ENCODE measurements around the gene SLC13A3. TPM values are rescaled to one million over a fixed set of nuclear protein-coding genes. Genes with fewer than 3 reads are reported as not detected.

The SLC13A3 gene
- polyA plus RNA-seq, 2 of the 4 experiments (the other 2 are of a cell fraction): 0.19 TPM; not detected in 1

GRCh38 chr20:46638898-46639274 lies 12.4 kb downstream of the SLC13A3 start:
- no peak for TF ChIP-seq ZSCAN20 (CRISPR knock-in tag; IDR thresholded peaks at IDR 0.05)
- TF ChIP-seq CEBPB (IDR thresholded peaks at IDR 0.05): no peak
- TF ChIP-seq CBX8 (IDR thresholded peaks at IDR 0.05): no peak
- TF ChIP-seq ZFP36 (IDR thresholded peaks at IDR 0.05; ENCODE audit: borderline replicate concordance, partially characterized antibody): no peak
- no peak for TF ChIP-seq SREBF2 (IDR thresholded peaks at IDR 0.05)
- TF ChIP-seq JUNB (IDR thresholded peaks at IDR 0.05): no peak
- no peak for TF ChIP-seq EP300 (IDR thresholded peaks at IDR 0.05)
- no peak for TF ChIP-seq RCOR1 (IDR thresholded peaks at IDR 0.05; ENCODE audit: low read depth, low read length)
- TF ChIP-seq RFX5 (IDR thresholded peaks at IDR 0.05): no peak
- no peak for TF ChIP-seq KDM1A (IDR thresholded peaks at IDR 0.05; ENCODE audit: low read depth)
- no peak for TF ChIP-seq POLR2AphosphoS2 (conservative IDR thresholded peaks at IDR 0.05; ENCODE audit: low read length)
- TF ChIP-seq CBX2 (IDR thresholded peaks at IDR 0.05; ENCODE audit: borderline replicate concordance, low read depth): no peak

DNA sequence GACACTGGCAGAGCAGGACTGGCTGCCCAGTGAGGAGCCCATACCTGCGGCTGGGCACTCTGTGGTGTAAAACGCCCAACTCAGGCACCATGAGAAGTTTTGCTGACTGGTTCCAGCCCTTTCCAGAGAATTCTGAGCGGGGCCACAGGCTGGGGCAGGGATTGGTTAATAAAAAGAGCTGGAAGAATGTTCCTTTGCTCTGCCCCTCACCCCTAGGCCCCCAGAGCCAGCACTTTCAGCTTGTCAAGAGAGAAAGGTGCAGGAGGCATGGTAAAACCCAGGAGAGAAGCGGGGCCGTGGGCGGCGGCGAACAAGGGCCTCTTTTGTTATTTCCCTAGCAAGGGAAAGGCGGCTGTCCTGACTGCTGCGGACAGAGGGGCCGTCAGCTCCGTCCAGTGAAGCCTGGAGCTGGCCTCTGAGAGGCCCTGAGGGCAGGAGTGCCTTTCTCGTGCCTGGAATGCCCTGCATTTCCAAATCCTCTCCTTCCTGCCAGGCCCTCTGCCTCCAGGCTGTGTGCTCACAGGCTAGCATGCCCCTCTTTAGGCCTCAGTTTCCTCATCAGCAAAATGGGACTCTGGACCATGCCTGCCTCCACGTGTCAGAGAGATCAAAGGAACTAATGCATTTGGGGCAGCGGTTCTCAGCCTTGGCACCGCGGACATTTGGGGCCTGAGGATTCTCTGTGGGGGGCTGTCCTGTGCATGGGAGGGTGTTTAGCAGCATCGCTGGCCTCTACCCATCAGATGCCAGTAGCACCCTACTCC lies 12.9 kb downstream of the SLC13A3 start:
- CTCF ChIA-PET: no interaction called here
- FAIRE-seq (no peak), DNase-seq (ENCODE audit: low read depth in 1 of 2, low spot score in 1 of 2) (no peak)

More at GRCh38 chr20:46638898-46639274, 12.4 kb downstream of the SLC13A3 start:
- Histone ChIP-seq H3K4me2 (no peak overlapping the region), H3K4me1 (no peaks in the 10 kb centered on the region), H3K9me3 (no peaks in the 10 kb centered on the region), H3K4me3 (no peak overlapping the region), H3K27ac (no peak overlapping the region)
- CTCF ChIA-PET: no interaction called here
- DNase-seq (ENCODE audit: low read depth in 1 of 2, low spot score in 1 of 2) (no peak), FAIRE-seq (no peak), ATAC-seq (no peak)
- POLR2A ChIA-PET: no interaction called here
- WGBS (ENCODE audit: missing lambda C conversion rate): 39% methylated on average over 3 of the region's 4 CpGs

GRCh38 chr20:46637427-46638133 lies 13.7 kb downstream of the SLC13A3 start:
- H3K9me3 ChIP-seq: no peaks in the 10 kb centered on the region
- H3K27ac ChIP-seq: no peak overlapping the region
- DNase-seq (ENCODE audit: low read depth in 1 of 2, low spot score in 1 of 2) (no peak), ATAC-seq (no peak), FAIRE-seq (no peak)
- ChIA-PET CTCF (no interaction called here), POLR2A (no interaction called here)
- no peak overlapping the region for H3K4me3 ChIP-seq
- WGBS (ENCODE audit: missing lambda C conversion rate): 68% methylated on average over 3 of the region's 4 CpGs
- TF ChIP-seq ESRRA (IDR thresholded peaks at IDR 0.05; ENCODE audit: borderline replicate concordance, low read length) (no peak), FOSB (CRISPR knock-in tag; IDR thresholded peaks at IDR 0.05) (no peak), MAX (IDR thresholded peaks at IDR 0.05) (no peak), HEYL (CRISPR knock-in tag; IDR thresholded peaks at IDR 0.05) (no peak), RARB (CRISPR knock-in tag; IDR thresholded peaks at IDR 0.05) (no peak), USF2 (IDR thresholded peaks at IDR 0.05) (no peak)
- H3K4me2 ChIP-seq: no peak overlapping the region
- H3K4me1 ChIP-seq: no peaks in the 10 kb centered on the region

More for the DNA sequence above, 12.9 kb downstream of the SLC13A3 start:
- Histone ChIP-seq H3K4me2 (no peak overlapping the region), H3K27ac (no peak overlapping the region), H3K4me3 (no peak overlapping the region), H3K4me1 (no peaks in the 10 kb centered on the region), H3K9me3 (no peaks in the 10 kb centered on the region)
- POLR2A ChIA-PET: no interaction called here
- 78% methylated on average over 14 of the region's 18 CpGs for WGBS (ENCODE audit: missing lambda C conversion rate)
- ATAC-seq: no peak
- TF ChIP-seq MYC (IDR thresholded peaks at IDR 0.05; ENCODE audit: borderline replicate concordance, low read length) (no peak), CEBPB (IDR thresholded peaks at IDR 0.05) (no peak), CBX2 (IDR thresholded peaks at IDR 0.05; ENCODE audit: borderline replicate concordance, low read depth) (no peak), ZC3H11A (IDR thresholded peaks at IDR 0.05) (no peak), EHMT2 (IDR thresholded peaks at IDR 0.05; ENCODE audit: low read depth) (no peak), USF2 (IDR thresholded peaks at IDR 0.05) (no peak), ZSCAN20 (CRISPR knock-in tag; IDR thresholded peaks at IDR 0.05) (no peak)
- TF ChIP-seq, protein P1, sequence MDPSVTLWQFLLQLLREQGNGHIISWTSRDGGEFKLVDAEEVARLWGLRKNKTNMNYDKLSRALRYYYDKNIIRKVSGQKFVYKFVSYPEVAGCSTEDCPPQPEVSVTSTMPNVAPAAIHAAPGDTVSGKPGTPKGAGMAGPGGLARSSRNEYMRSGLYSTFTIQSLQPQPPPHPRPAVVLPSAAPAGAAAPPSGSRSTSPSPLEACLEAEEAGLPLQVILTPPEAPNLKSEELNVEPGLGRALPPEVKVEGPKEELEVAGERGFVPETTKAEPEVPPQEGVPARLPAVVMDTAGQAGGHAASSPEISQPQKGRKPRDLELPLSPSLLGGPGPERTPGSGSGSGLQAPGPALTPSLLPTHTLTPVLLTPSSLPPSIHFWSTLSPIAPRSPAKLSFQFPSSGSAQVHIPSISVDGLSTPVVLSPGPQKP (IDR thresholded peaks at IDR 0.05; ENCODE audit: low read depth, low read length): no peak
